ENCODE measurements around the gene NMT1.
"Not testable (repeated sequence)": the region's sequence is repeated elsewhere in the genome, so short reads cannot be mapped to it uniquely, and the experiment has no call there.

The NMT1 gene

DNA sequence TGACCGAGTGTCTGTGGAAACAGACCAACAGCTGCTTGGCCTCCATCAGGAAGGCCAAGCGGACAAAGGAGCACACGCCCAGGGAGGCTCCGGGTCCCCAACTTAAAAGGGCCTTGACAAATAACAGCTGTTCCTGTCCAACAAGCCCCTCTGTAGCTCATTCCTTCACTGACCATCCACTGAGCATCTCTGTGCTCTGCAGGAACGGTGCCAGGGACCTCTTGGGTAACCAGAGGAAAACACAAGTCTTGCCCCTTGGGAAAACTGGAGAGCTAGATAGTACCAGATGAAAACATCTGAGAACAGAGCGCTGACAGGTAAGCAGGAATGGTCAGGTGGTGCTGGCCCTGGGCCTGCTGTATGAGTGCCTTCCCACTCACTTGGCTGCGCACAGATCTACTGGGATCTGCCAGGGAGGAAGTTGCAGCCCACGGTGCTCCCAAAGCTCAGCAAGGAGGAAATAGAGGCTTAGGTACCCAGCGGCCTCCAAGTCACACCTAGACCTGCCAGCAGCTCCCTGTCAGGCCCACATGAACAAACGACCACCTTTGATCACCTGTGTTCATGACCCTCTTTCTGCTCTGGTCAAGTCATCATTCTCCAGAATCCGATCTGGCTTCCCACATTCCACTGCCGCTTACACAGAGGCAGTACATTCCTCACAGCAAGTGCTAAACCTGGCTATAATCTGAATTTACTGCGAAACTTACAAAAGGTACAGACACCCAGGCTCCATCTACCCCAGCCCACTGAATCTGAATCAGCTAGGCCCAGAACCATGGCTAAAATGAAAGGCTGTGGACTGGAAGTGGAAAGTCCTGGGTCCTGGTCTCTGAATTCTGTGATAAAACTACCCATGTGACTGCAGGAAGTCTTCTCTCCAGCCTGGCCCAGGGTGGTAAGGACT is 22.1 kb upstream of the NMT1 start:
- DNase-seq (ENCODE audit: low read depth), result no peak

DNA sequence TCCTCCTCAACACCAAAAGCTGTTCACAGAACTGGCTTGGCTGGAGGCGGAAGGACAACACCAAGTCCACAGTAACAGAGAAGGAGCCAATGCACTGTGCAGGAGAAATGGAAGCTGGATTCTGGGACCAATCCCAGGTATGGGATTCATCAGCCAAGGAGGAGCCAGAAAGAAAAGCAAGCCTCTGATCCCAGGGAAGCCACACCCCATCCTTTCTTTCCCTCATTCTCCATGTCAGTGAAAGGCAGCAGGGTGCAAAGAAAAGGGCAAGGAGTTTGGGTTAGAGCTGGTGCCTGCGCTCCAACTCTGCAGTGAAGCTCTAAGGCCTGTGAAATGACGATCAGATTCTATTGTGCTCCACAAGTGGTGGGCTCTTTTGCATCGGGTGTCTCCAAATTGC is 20.7 kb upstream of the NMT1 start:
- DNase-seq (ENCODE audit: low read depth), result no peak

DNA sequence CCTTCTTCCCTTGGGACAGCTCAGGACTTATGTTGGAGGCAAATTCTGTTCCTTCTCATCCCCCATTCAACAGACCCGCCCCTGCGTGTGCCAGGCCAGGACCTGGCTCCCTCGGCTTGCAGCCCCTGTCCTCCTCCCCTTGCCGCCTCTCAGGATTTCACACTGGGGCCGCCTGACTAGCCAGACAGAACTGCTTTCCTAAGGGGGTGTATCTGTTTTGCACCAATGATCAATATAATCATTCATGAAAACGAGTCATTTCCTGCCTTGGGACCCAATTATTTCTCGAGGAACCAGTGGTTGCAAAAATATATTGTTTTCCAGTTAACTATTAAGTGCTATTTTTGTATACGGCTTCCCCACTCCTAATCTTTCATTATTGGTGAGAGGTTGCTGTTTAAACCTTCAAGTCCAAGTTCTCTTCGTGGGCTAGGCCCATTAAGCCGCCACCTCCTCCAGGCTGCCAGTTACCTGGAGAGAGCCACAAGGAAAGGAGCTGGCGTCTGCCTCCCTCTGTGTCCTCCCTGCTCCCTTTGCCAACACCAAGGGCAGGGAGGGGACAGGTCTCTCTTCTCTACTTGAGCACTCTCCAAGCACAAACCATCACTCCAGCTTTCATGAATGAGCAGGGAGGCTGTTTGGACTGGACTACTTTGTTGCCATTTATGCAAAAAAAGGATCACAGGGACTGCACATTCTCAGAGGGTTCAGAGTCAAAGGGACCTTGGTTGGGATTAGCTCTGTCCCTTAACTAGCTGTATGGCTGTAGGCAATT is 18.6 kb upstream of the NMT1 start:
- no peak for DNase-seq (ENCODE audit: low read depth)

DNA sequence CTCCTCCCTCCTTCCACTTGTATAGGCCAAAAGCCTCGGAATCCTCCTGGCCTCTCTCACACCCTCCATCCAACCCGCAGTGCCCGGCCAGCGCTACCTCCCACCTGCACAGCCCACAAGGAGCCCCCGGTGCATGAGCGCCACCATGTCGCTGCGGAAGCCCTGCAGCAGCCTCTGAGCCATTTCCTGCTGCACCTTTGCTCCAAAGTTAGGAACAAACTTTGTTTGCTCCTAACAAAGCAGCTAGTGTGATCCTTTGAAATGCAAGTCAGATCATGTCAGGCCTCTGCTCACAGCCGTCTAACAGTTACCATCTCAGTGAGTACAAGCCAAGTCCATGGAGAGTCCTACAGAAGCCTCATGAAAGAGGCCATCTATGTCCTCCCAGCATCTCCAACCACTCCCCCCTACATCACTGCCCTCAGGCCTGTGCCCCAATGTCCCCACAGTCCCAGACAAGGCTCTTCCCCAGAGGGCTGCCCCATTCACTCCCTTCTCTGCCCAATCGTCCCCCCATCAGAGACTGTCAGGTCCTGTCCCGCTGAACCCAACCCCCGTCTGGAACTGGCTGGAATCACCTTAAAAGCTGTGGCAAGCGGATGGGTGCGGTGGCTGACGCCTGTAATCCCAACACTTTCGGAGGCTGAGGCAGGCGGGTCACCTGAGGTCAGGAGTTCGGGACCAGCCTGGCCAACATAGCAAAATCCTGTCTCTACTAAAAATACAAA is 17.1 kb upstream of the NMT1 start:
- no peak for DNase-seq (ENCODE audit: low read depth)

DNA sequence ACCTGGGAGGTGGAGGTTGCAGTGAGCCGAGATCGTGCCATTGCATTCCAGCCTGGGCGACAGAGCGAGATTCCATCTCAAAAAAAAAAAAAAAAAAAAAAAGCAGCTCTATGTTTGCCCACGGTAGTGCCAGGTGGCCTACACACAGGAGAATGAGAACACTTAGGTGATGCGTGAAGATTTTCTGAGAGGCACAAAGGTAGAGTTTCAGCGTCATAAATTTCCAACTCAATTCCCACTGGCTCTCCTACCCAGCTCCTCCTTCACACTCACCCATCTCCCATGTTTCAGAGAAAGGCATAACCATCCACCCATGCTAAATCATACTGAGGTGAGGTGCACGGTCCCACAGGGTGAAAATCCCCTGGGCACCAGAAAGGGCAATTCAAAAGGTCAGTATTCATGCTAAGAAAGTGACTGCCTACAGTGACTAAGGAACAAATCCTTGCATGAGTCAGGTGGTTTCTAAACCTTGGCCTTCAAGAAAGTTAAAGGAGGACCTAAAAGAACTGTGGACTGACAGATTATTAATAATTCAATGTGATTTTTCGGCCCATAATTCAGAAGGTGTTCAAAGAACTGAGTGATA is 14.5 kb upstream of the NMT1 start:
- no peak for DNase-seq (ENCODE audit: low read depth)

DNA sequence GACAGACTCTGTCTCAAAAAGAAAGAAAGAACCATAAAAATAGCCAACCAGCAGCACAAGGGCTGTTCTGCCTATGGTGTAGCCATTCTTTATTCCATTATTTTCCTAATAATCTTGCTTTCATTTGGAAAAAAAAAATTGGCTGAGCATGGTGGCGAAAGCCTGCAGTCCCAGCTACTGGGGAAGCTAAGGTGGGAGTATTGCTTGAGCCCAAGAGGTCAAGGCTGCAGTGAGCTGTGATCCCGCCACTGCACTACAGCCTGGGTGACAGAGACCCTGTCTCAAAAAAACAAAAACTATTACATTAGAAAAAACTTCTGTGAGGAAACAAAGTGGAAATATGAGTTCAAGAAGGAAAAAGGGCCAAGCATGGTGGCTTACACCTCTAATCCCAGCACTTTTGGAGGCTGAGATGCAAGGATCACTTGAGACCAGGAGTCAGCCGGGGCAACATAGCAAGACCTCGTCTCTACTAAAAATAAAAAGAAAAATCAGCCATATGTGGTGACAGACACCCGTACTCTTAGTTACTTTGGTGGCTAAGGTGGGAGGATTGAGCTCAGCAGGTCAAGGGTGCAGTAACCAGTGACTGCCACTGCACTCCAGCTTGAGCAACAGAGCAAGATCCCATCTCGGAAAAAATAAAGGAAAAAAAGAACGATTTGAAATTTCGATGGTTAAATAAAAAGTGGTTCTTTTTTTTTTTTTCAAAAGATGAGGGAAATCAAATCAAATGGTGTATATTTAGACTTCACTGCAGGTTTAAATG is 12.1 kb upstream of the NMT1 start:
- DNase-seq (ENCODE audit: low read depth), result no peak

DNA sequence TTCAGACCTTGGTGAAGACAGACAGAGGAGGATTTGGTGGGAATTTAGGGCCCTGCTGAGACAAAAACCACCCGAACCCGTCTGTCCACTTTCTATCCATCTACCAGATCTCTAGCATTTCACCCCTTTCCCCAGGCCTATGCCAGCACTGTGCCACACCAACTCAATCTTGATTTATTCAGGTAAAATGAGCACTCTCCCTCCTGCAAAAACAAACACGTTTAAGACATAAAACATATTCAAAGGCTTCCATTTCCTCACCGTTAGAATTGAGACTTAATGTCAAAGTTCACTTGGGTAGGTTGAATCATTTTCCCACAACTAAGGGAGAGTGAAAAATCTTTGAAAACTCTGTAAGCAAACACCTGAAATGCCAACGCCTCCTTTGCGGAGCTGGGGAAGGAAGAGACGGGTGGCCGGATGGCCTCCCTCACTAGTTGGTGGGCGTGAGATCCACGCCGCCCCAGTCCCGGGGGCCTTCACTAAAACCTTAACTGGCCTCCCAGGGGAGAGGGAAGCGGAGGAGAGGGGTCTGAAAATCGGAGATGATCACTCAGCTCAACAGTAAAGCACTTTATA is 10.5 kb upstream of the NMT1 start:
- no peak for DNase-seq (ENCODE audit: low read depth)

DNA sequence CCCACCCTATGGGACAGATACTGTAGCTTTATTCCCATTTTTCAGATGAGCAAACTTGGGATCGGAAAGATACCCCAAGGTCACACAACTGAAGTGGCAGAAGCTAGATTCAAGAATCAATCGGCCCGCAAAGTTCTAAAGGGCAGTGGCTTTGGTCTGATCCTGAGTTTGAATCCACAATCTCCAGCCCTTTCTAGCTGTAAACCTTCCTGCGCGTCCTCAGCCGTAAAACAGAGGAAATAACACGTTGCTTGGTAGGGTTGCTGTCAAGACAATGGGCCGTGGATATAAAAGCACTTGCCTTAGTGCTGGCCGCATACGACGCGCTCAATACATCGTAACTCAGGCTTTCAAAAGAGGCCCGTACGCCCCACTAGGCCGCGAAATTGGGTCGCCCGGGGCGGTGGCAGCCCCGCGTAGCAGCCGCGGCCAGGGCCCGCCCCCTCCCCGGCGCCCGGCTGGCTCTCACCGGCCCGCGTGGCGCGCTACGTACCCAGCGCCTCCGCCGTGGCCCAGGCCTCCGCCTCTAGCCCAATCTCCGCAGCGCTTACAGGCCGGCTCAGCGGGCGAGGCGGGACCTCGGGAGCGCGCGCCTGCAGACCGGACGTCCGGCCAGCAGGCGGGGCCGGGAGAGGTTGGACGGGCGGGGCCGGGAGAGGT is 9.9 kb upstream of the NMT1 start, which contains the start of gene DCAKD:
TSS of gene DCAKD (minus strand) at position 573 of the 660 bp plus-strand sequence. CDS start 16,747 bp downstream, outside the sequence.
- DNase-seq (ENCODE audit: low read depth), result peak; percentile 72

DNA sequence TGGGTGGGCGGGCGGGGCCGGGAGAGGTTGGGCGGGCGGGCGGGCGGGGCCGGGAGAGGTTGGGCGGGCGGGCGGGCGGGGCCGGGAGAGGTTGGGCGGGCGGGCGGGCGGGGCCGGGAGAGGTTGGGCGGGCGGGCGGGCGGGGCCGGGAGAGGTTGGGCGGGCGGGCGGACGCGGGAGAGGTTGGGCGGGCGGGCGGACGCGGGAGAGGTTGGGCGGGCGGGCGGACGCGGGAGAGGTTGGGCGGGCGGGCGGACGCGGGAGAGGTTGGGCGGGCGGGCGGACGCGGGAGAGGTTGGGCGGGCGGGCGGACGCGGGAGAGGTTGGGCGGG is 9.4 kb upstream of the NMT1 start:
- not testable (repeated sequence) for DNase-seq (ENCODE audit: low read depth)

DNA sequence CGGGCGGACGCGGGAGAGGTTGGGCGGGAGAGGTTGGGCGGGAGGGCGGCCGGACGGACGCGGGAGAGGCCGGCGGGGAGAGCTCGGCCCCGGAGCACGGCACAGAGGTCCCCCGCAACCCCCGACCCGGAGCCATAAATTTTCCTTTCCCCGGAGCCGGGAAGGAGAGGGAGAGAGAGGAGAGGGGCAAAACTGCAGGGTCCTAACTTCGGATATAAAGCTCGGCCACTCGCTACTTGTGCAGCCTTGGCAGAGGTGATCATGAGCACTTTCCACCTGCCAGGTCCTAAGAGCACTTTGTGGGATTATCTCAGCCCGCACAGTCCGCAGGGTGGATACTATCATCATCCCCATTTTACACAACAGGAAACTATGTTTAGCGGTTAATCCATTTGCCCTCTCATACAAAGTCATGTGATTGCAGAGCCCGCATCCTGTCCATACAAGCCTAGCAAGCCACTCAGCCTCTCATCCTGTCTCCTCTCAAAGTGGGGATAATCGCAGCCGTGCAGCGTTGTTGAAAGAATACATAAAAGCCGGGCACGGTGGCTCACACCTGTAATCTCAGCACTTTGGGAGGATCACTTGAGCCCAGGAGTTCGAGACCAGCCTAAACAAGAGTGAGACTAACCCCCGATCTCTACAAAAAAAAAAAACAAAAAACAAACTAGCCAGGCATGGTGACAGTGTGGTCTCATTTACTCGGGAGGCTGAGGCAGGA is 8.9 kb upstream of the NMT1 start:
- no peak for DNase-seq (ENCODE audit: low read depth)

DNA sequence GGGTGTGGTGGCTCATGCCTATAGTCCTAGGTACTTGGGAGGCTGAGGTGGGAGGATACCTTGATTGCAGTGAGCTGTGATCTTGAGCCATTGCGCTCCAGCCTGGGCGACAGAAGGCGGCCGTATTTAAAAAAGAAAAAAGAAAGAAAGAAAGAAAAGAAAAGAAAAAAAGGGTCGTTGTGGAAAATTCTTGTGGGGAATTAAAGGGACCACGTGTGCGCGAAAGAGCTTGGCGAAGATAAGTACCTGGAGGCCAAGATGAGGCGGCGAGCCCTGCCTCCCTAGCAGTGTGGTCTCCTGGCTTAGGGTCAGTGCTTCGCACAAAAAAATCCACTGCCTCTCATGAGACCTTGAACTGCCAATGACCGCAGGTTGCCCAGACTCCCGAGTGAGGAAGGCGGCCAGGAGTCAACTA is 728 bp upstream of the NMT1 start:
- DNase-seq (ENCODE audit: low read depth), result no peak

DNA sequence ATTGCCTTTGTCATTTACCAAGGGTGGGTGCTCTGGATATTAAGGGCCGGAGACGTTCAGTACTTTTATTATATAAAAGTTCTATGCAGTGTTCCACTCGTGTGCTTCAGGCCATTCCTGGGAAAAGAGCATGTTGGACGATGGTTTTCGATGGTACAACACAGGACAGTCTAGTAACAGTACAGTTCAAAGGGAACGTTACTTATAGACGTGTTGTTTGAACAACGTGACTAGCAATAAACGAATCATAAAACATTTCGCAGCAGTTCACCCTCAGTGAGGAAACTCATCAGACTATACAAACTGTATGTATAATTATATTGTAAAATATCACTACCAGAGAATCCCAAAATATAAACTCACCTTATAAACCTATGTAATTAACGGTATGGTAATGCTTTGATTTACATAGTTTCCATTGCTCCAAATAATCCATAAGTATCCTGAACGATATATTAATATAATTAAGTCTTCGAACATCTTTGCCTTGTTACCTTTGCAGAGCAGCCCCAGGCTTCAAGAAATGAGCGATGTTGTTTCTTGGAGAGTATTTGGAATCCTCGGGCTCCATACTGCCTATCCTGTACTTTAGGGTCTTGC is 589 bp downstream of the NMT1 start:
- no peak for DNase-seq (ENCODE audit: low read depth)

DNA sequence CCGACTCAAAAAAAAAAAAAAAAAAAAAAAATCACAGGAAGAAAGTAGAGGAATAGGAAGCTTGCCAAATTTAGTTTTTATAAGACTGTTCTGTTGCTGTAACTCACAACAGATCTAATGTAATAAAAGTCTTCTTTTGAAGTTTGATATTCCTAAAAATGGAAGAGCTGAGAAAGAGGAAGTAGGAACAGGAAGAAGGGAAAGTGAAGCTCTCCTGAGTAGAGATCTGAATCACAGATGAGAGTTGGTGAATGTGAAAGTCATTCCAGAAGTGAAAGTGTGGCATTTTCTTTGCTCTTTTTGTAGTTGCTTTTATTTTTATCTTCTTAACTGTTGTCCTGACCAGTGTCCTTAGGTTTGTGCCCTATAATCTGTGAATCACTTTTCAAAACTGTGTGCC is 2.1 kb downstream of the NMT1 start:
- no peak for DNase-seq (ENCODE audit: low read depth)

DNA sequence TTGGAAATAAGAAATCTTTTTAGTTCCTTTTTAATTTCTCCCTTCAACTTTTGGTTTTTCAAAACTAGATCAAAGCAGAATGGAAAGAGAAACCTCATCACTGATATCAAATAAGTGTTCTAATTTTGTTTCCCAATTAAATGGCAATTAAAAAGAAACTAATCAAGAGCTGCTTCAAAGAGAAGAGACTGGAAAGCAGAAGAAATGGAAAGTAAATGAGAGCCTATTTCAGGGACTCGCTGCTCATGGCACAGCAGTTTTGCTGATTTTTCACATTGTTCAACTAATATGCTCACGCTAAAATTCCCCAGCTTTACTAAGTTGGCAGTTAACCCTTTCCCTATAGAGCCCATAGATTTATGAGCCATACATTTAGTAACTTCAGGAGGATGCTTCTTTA is 6.5 kb downstream of the NMT1 start:
- DNase-seq (ENCODE audit: low read depth), result no peak

DNA sequence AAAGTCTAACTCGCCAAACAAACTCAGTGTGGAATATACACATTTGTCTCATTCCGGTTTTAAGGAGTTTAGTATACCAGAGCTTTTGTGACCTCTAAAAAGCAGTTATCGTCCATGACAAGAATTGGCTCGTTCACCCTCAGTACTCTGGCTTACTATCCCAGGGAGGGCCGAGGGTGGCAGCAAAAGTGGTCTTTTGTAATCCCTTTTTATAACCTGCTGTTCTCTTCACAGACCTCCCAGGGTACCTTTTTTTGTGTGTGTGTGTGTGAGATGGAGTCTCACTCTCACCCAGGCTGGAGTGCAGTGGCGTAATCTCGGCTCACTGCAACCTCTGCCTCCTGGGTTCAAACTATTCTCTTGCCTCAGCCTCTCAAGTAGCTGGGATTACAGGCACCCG is 8.9 kb downstream of the NMT1 start:
- no peak for DNase-seq (ENCODE audit: low read depth)

DNA sequence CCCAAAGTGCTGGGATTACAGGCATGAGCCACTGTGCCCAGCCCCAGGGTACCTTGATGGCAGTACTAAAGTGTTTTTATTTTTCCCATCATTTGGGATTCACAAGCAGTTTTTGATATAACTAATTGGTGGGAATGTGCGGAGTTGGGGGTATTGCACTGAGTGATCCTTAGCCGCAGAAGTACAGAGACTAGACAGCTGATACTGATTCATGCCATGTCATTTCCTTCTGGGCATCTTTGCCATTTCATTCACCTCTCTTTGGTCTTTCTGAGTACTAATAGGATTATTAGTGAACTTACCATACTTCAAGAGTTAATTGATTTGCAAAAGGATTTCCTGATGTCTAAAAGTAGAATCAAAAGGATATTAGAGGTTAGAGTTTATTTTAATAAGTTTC is 9.7 kb downstream of the NMT1 start:
- no peak for DNase-seq (ENCODE audit: low read depth)

DNA sequence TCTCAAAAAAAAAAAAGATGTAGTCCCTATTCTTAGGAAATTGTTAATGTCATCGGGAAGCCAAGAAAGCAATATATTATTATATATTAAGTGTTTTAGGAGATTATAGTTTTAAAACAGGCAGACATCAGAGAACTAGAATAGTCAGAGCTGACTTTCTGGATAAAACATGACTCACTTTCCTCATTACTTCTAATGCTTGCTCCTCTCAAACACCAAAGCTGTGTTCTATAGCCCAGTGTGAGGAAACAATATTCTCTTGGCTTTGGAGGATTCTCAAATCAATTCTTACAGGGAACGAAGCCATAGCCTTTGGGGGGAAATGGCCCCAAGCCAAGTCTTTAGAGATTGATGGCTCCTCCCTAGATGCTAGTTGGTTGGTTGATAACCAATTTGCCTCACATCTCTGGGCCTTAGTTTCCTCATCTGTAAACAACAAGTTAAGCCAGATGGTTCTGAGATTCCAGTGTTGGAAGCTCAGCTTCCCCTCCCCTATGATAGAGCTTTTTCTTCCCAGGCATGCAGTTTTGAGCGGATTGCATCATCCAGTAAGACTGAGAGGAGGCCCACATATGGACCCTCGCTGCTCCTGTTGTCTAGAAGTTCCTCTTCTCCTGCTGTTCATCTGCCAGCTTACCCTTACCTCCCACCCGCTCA is 12.4 kb downstream of the NMT1 start:
- peak; percentile 81 for DNase-seq (ENCODE audit: low read depth)

DNA sequence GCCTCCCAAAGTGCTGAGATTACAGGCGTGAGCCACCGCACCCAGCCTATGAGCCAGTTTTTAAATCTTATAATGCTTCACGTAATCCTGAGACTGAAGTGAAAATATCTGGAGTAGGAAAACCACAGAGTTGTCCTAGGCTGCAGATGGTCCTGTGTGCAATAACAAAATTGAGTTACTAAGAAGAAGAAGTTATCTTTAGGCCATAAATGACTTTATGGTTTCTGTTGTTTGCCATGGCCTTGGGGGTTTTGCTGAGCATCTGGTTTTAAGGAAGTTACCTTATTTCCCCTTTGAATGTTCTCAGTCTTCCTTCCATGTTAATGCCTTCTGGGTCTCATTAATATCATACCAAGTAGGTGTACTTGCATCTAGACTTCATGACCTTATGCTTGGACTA is 16.5 kb downstream of the NMT1 start:
- no peak for DNase-seq (ENCODE audit: low read depth)

Measured in GM04503 (cell line).